Ishikawa (cell line): Measurements from ENCODE around the gene COX4I1.

Experiments used
- CEBPB ChIP-seq: IDR thresholded peaks from 2 replicates; pipeline ENCODE4 v1.6.1; 2012
- CREB1 ChIP-seq: IDR thresholded peaks from 2 replicates; pipeline ENCODE4 v1.6.1; 2012; ENCODE audit warnings: low read depth
- EGR1 ChIP-seq: IDR thresholded peaks from 2 replicates; pipeline ENCODE4 v1.6.1; 2012
- EP300 ChIP-seq: IDR thresholded peaks from 2 replicates; pipeline ENCODE4 v1.6.1; 2012; ENCODE audit warnings: borderline replicate concordance
- FOXM1 ChIP-seq: IDR thresholded peaks from 2 replicates; pipeline ENCODE4 v1.6.1; 2012; ENCODE audit warnings: low read depth, borderline replicate concordance
- MAX ChIP-seq: IDR thresholded peaks from 2 replicates; pipeline ENCODE4 v1.6.1; 2012
- NFIC ChIP-seq: IDR thresholded peaks from 2 replicates; pipeline ENCODE4 v1.6.1; 2012
- RAD21 ChIP-seq: IDR thresholded peaks from 2 replicates; pipeline ENCODE4 v1.6.1; 2012; ENCODE audit warnings: low read depth
- REST ChIP-seq: IDR thresholded peaks from 2 replicates; pipeline ENCODE4 v1.6.1; 2012; ENCODE audit warnings: low read depth, mild to moderate bottlenecking
- TAF1 ChIP-seq: IDR thresholded peaks from 2 replicates; pipeline ENCODE4 v1.6.1; 2012; ENCODE audit warnings: low read depth, mild to moderate bottlenecking
- TCF12 ChIP-seq: IDR thresholded peaks from 2 replicates; pipeline ENCODE4 v1.6.1; 2012; ENCODE audit warnings: low read depth
- TEAD4 ChIP-seq: IDR thresholded peaks from 2 replicates; pipeline ENCODE4 v1.6.1; 2012
- YY1 ChIP-seq: IDR thresholded peaks from 2 replicates; pipeline ENCODE4 v1.6.1; 2012; ENCODE audit warnings: low read depth
- ZBTB7A ChIP-seq: IDR thresholded peaks from 2 replicates; pipeline ENCODE4 v1.6.1; 2012; ENCODE audit warnings: low read depth
- TF ChIP-seq, protein P1 (sequence below): IDR thresholded peaks from 2 replicates; pipeline ENCODE4 v1.6.1; 2012

Gene COX4I1

DNA sequence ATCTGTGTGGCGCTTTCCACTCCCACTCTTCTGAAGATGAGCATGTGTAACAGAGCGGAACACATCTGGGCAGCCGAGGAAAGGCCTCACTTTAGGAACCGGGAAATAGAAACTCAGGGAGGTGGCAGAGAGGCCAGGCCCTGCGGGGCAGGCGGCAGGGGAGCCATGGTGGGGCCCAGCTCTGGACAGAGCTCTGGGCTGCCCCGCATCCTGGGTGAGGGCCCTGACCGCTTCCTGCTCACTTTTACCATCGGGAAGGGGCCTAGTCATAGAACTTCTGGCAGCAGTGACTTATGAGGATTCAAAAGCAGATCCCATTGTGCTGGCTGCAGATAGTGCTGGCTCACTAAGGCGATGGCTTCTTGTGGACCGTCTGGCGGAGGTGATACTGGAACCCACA is 22.6 kb downstream of the COX4I1 start:
- TF ChIP-seq TAF1: no peak
- TF ChIP-seq EP300: no peak
- TF ChIP-seq TCF12: no peak
- no peak for TF ChIP-seq CEBPB
- no peak for TF ChIP-seq FOXM1
- TF ChIP-seq YY1: no peak
- TF ChIP-seq REST: no peak
- no peak for TF ChIP-seq EGR1
- TF ChIP-seq RAD21: no peak

DNA sequence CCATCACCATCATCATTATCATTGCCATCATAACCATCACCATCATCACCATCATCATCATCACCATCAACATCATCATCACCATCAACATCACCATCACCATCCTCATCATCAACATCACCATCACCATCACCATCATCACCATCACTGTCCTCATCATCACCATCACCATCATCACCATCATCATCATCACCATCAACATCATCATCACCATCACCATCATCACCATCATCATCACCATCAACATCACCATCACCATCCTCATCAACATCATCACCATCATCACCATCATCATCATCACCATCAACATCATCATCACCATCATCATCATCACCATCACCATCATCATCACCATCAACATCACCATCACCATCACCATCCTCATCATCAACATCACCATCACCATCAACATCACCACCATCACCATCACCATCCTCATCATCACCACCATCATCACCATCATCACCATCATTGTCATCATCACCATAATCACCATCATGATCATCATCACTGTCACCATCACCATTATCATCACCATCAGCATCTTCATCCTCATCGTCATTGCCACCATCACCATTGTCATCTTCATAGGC is 23.9 kb downstream of the COX4I1 start:
- TF ChIP-seq REST (no peak), CREB1 (no peak), NFIC (no peak)

DNA sequence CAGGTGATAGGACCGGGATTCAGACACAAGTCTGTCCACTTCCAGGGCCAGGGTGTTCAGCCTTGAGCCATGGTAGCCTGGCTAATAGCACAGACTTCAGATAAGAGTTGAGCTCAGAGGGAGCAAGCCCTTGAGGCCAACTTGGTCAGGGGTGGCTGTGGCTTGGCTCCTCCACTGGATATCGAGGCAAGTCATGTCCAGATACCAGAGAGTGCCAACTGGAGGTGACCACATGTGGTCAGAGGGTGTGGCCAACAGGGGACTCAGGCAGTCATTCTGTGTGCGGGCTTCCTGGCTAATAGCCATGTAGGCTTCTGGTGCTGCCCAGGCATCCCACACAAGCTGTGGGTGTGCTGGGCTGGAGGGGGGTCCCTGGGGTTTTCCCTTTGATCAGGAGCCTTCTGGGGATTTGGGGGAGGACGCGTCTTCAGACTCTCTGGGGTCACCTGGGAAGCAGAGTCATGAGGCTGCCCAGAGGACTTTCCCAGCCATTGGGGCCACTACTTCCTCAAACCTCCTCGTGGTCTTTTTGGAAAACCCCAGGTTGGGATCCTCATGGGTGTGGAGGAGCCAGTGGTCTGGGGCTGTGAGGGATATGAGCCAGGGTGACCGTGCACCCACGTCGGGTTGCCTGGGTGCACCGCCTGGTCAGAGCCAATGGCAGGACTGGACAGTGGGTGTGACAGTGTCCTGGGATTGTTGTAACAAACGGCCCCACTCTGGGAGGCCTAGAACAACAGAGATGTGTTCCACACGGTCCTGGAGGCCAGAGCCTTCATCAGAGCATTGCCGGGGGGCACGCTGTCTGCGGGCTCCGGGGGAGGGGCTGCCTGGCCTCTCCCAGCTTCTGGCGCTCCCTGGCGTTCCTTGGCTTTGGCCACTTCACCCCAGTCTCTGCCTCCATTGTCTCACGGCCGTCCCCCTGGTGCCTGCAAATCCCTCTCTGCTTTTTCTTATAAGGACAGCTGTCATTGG is 25.0 kb downstream of the COX4I1 start:
- TF ChIP-seq, protein P1, sequence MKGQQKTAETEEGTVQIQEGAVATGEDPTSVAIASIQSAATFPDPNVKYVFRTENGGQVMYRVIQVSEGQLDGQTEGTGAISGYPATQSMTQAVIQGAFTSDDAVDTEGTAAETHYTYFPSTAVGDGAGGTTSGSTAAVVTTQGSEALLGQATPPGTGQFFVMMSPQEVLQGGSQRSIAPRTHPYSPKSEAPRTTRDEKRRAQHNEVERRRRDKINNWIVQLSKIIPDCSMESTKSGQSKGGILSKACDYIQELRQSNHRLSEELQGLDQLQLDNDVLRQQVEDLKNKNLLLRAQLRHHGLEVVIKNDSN: no peak
- TF ChIP-seq MAX (no peak), TCF12 (no peak), NFIC (no peak), EP300 (no peak), REST (no peak), CREB1 (no peak), RAD21 (no peak), EGR1 (no peak), CEBPB (no peak), TAF1 (no peak), TEAD4 (no peak), FOXM1 (no peak), YY1 (no peak), ZBTB7A (no peak)

- TF ChIP-seq EP300 (no peak), EGR1 (no peak), TAF1 (no peak), FOXM1 (no peak), CEBPB (no peak), YY1 (no peak), TEAD4 (no peak), CREB1 (no peak), ZBTB7A (no peak), REST (no peak), RAD21 (no peak), NFIC (no peak), TCF12 (no peak), MAX (no peak)
- TF ChIP-seq, protein P1: no peak
These were observed 25.8 kb downstream of the COX4I1 start for GRCh38 chr16:85825326-85825725.
